ENCODE data around the gene HSD3B7.

DNA sequence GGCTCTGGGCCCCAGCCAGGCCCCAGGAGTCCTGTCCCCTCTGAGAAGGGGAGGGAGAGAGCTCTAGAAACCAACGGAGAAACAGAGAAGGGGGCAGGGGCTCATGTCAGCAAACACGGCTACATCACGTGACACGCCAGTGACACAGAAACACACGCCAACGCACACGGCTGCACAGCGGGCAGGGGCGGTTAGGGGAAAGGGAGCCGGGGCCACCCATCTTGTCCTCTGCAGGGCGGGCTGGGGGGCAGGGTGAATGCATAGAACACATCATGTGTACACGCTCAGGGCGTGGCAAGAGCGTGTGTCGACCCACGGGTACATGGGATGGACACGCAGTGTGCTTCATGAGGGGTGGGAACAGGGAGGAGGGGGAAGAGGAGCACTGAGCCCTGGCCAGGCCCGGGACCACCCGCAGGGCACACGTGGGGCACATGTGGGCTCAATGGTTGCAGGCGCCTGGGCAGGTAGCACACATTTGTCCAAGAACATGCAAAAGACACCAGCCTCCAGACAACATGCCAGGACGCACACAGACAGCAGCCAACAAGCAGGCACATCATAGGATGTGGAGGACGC, 4.6 kb downstream of the HSD3B7 start:
- TF ChIP-seq ZNF274 (IDR thresholded peaks at IDR 0.05; ENCODE audit: low read depth, low read length) (no peak), YY1 (IDR thresholded peaks at IDR 0.05; ENCODE audit: insufficient read depth, insufficient read length) (no peak)

Measured in NT2/D1 (cell line).